K562 (cell line): ENCODE results near the gene PPM1L. TPM values are rescaled to one million over a fixed set of nuclear protein-coding genes. Genes with fewer than 3 reads are reported as not detected.
A peak's percentile ranks its signal among the peaks of the same experiment; 100 is the strongest.

ENCODE experiments used
- ATAC-seq: fragments of 200-7000 bp; cut with Tn5 transposase; 3 replicates; pipeline ENCODE4 v1.9.1; 2020; ENCODE audit warnings: moderate library complexity
- BruUV-seq: library from RNA; stranded (reverse); fragments of 400-500 nt; replicated peaks from 2 replicates; lab custom pipeline; 2021; lab: Mats Ljungman, UMichigan
- CTCF ChIA-PET: fragments of 300-600 bp; formaldehyde crosslinking; extraction: SDS; loops from one replicate; lab custom pipeline; 2021; ENCODE audit warnings: low intra/inter-chr PET ratio; lab: Yijun Ruan, JAX
- POLR2A ChIA-PET: fragments of 300-600, 350-650 bp; sonication (Branson Sonifier 250); formaldehyde crosslinking; extraction: SDS; loops from one replicate; lab custom pipeline; 2021; ENCODE audit warnings: antibody characterized with exemption, inconsistent platforms; lab: Yijun Ruan, JAX
- DNase-seq, 4 experiments: peaks; one replicate each; pipeline versions ENCODE4 v3.0.0 to v3.0.0-alpha.2; 2011 to 2018; ENCODE audit warnings: low spot score in 3 of 4, mixed read lengths in 3 of 4; ENCODE audit errors: extremely low read depth in 1 of 4
- FAIRE-seq: peaks from 2 replicates; lab custom pipeline; 2011; peaks lifted over from hg19 to GRCh38; lab: Jason Lieb, UNC
- H2AFZ ChIP-seq: 2 replicates; pipeline ENCODE4 v1.6.0; 2011; ENCODE audit warnings: low read depth, low read length, control low read depth, inconsistent platforms
- H3K27ac ChIP-seq: fragments of 200-600 bp; 3 replicates; pipeline ENCODE4 v1.8.0; 2011; ENCODE audit warnings: low read depth, mild to moderate bottlenecking, control low read depth, inconsistent platforms, low read length, moderate library complexity, mixed read lengths; ENCODE audit errors: extremely low read depth
- H3K27me3 ChIP-seq, 2 experiments: fragments of 300-600 bp in 1 of 2; 2 replicates in 1 of 2; 3 replicates in 1 of 2; pipeline versions ENCODE4 v1.6.0 to v1.8.0; 2011; ENCODE audit warnings: inconsistent platforms in 2 of 2, low read length in 2 of 2, mild to moderate bottlenecking in 1 of 2, mixed read lengths in 1 of 2, moderate library complexity in 1 of 2; ENCODE audit not compliant: control insufficient read depth in 2 of 2, insufficient read depth in 2 of 2
- H3K36me3 ChIP-seq: fragments of 300-600 bp; 3 replicates; pipeline ENCODE4 v1.8.0; 2011; ENCODE audit warnings: mild to moderate bottlenecking, low read length, inconsistent platforms; ENCODE audit not compliant: control insufficient read depth, insufficient read depth
- H3K4me1 ChIP-seq, 2 experiments: fragments of 200-600 bp in 1 of 2; replicated peaks in 1 of 2; 2 replicates in 1 of 2; 3 replicates in 1 of 2; pipeline versions ENCODE4 v1.5.1 to v1.8.0; 2011; ENCODE audit warnings: inconsistent platforms in 2 of 2, low read length in 2 of 2, mild to moderate bottlenecking in 1 of 2, mixed read lengths in 1 of 2, moderate library complexity in 1 of 2; ENCODE audit not compliant: control insufficient read depth in 2 of 2, insufficient read depth in 2 of 2
- H3K4me2 ChIP-seq: 2 replicates; pipeline ENCODE4 v1.6.1; 2011; ENCODE audit warnings: low read length, control low read depth, inconsistent platforms, mixed read lengths; ENCODE audit not compliant: insufficient read depth
- H3K4me3 ChIP-seq: fragments of 200-600 bp; sonication (generic), shearing (Covaris generic); 2 replicates; pipeline ENCODE4 v1.5.1; 2016; ENCODE audit warnings: control low read depth, inconsistent platforms
- H3K79me2 ChIP-seq: fragments of 200-600 bp; 3 replicates; pipeline ENCODE4 v1.8.0; 2011; ENCODE audit warnings: low read length, inconsistent platforms; ENCODE audit not compliant: control insufficient read depth, insufficient read depth
- H3K9ac ChIP-seq, 2 experiments: 2 replicates each; pipeline versions ENCODE4 v1.6.0 to v1.6.1; 2011; ENCODE audit warnings: low read depth in 2 of 2, low read length in 2 of 2, control low read depth in 1 of 2, inconsistent platforms in 1 of 2, mild to moderate bottlenecking in 1 of 2, mixed read lengths in 1 of 2; ENCODE audit not compliant: insufficient read depth in 1 of 2
- H3K9me1 ChIP-seq: one replicate; pipeline ENCODE4 v1.6.0; 2011; ENCODE audit warnings: inconsistent platforms, mild to moderate bottlenecking, low read length, moderate library complexity; ENCODE audit not compliant: control insufficient read depth, insufficient read depth
- H3K9me3 ChIP-seq: replicated peaks from 2 replicates; pipeline ENCODE4 v1.5.1; 2011; ENCODE audit warnings: low read depth, low read length, inconsistent platforms; ENCODE audit not compliant: control insufficient read depth, insufficient read depth
- H4K20me1 ChIP-seq: replicated peaks from 2 replicates; pipeline ENCODE4 v1.6.1; 2011; ENCODE audit warnings: low read length, inconsistent platforms, mixed read lengths; ENCODE audit not compliant: control insufficient read depth, insufficient read depth
- MAFG ChIP-seq: fragments of 450-650 bp; conservative IDR thresholded peaks from 2 replicates; pipeline ENCODE4 v1.6.1; 2016; ENCODE audit warnings: missing genetic modification characterization, missing compliant biosample characterization
- WGBS: fragments of 100-300 bp; shearing (Covaris generic); methylation state at CpG from one replicate; pipeline ENCODE4 v1.1.6; 2016; ENCODE audit warnings: low coverage, mixed read lengths; ENCODE audit not compliant: insufficient coverage; ENCODE audit errors: missing lambda C conversion rate; 5-methylcytosine and 5-hydroxymethylcytosine counted together
- in situ Hi-C: fragments of 300-500 bp; cut with MboI; formaldehyde crosslinking; loops from 4 replicates; pipeline ENCODE4 v1.15.0; 2018; ENCODE audit warnings: inconsistent platforms, mixed read lengths
- intact Hi-C: fragments of 100-400 bp; cut with micrococcal nuclease; formaldehyde crosslinking; loops from 2 replicates; pipeline ENCODE4 v1.14.2; 2022
- polyA plus RNA-seq, 8 experiments: library from polyadenylated mRNA; depleted of rRNA in 4 of 8; stranded (reverse) in 5 of 8; unstranded in 3 of 8; fragments of >200 nt; fragmentation: Nextera tagmentation in 2 of 8; fragmentation: Illumina TruSeq in 1 of 8; extraction: Ambion mirVana in 2 of 8; extraction: Trizol in 1 of 8; gene quantifications; 2 replicates each; pipeline versions ENCODE4 v1.2.1 to v1.2.3, GENCODE V29; 2011 to 2014; ENCODE audit warnings: inconsistent platforms in 1 of 8, missing spikeins in 1 of 8
- total RNA-seq, 7 experiments: library from RNA; depleted of rRNA in 6 of 7; stranded (reverse); fragments of >200 nt in 6 of 7; fragmentation: Illumina TruSeq in 2 of 7; extraction: Trizol in 2 of 7; gene quantifications; 2 replicates each; pipeline versions ENCODE4 v1.2.1 to v1.2.3, GENCODE V29; 2011 to 2021; ENCODE audit warnings: low replicate concordance in 1 of 7
- TF ChIP-seq, protein P1 (sequence below): fragments of 450-650 bp; IDR thresholded peaks from 2 replicates; pipeline ENCODE4 v1.6.1; 2016; ENCODE audit warnings: low read depth, mild to moderate bottlenecking, moderate library complexity
- TF ChIP-seq, protein P2 (sequence below): sonication (generic); formaldehyde crosslinking; IDR thresholded peaks from 2 replicates; pipeline ENCODE4 v1.8.1; 2023; ENCODE audit warnings: mild to moderate bottlenecking, missing genetic modification reagents

PPM1L gene
- total and polyA plus RNA-seq, 9 of the 15 experiments (the other 6 are each of a cell fraction or from before 2014, with no cell fraction given), result 0.01 to 0.41 (median 0.14) TPM

DNA sequence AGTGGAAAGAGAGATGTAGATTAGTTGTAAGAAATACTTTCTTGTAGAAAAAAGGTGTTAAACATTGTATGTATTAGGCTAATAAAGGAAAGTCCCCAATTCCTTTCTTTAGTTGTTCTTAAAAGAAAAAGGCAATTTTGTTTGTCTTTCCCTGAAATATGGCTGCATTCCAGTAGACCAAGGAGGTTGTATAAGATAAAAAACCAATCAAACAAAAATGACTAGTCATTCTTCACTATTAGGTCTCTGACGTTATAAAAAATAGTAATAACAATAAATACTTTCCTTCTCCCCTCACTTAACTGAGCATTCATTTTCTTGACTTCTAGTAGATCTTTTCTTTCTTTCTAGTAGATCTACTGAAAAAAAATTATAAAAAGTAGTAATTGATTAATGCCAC lies 8.6 kb upstream of the PPM1L start:
- FAIRE-seq, result no peak
- ATAC-seq, result no peak
- Histone ChIP-seq H3K4me2 (no peak overlapping the region), H3K9me1 (no peaks in the 10 kb centered on the region), H4K20me1 (no peaks in the 10 kb centered on the region), H3K27ac (no peak overlapping the region), H2AFZ (no peak overlapping the region), H3K4me3 (no peak overlapping the region), H3K4me1 (no peaks in the 10 kb centered on the region), H3K9ac (no peak overlapping the region), H3K79me2 (no peaks in the 10 kb centered on the region), H3K27me3 (no peaks in the 10 kb centered on the region), H3K36me3 (no peaks in the 10 kb centered on the region), H3K9me3 (no peaks in the 10 kb centered on the region)
- TF ChIP-seq, protein P1, sequence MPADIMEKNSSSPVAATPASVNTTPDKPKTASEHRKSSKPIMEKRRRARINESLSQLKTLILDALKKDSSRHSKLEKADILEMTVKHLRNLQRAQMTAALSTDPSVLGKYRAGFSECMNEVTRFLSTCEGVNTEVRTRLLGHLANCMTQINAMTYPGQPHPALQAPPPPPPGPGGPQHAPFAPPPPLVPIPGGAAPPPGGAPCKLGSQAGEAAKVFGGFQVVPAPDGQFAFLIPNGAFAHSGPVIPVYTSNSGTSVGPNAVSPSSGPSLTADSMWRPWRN, result no peak
- peak; percentile 57; the same call in 1 of the 2 replicates for TF ChIP-seq MAFG
- TF ChIP-seq, protein P2, sequence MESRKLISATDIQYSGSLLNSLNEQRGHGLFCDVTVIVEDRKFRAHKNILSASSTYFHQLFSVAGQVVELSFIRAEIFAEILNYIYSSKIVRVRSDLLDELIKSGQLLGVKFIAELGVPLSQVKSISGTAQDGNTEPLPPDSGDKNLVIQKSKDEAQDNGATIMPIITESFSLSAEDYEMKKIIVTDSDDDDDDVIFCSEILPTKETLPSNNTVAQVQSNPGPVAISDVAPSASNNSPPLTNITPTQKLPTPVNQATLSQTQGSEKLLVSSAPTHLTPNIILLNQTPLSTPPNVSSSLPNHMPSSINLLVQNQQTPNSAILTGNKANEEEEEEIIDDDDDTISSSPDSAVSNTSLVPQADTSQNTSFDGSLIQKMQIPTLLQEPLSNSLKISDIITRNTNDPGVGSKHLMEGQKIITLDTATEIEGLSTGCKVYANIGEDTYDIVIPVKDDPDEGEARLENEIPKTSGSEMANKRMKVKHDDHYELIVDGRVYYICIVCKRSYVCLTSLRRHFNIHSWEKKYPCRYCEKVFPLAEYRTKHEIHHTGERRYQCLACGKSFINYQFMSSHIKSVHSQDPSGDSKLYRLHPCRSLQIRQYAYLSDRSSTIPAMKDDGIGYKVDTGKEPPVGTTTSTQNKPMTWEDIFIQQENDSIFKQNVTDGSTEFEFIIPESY, result no peak
- WGBS, result 0% methylated on average over 1 of the region's 1 CpG
- no peak for DNase-seq
- no TSS peak for BruUV-seq
- intact Hi-C loops (no loop called here), in situ Hi-C loops (no loop called here)
- POLR2A ChIA-PET, result interaction anchor here (0.6 kb wide), 1 partner anchor 292 kb away, joined by 3 read pairs; no protein-coding TSS in a partner anchor
- CTCF ChIA-PET, result no interaction called here
